C4-2B (cell line): ENCODE measurements around the gene TXNDC11.

ENCODE experiments used
- ZFX ChIP-seq: fragments of 450-650 bp; IDR thresholded peaks from 2 replicates; pipeline ENCODE4 v1.6.1; 2017
- TF ChIP-seq, protein P1 (sequence below): fragments of 450-650 bp; conservative IDR thresholded peaks from 2 replicates; pipeline ENCODE4 v1.5.1; 2017; ENCODE audit warnings: mild to moderate bottlenecking

DNA sequence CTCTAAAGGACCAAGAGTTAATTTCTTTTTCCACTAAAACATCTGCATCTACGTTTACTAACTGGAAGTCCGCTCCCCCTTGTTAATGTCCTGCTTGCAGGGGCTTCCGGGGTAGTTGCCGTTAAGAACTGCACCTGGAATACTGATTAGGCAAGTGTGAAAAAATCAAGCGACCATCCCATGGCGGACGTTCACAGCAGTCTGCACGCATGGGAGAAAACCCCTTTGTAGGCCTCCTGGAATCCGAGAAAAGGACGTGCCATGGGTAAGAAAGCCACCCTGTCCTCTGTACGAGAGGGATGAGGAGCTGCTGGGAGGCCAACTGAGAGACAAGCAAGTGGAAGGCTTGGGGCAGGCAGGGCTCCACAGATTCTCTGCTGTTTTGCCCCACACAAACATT, 59.5 kb downstream of the TXNDC11 start:
- TF ChIP-seq, protein P1, sequence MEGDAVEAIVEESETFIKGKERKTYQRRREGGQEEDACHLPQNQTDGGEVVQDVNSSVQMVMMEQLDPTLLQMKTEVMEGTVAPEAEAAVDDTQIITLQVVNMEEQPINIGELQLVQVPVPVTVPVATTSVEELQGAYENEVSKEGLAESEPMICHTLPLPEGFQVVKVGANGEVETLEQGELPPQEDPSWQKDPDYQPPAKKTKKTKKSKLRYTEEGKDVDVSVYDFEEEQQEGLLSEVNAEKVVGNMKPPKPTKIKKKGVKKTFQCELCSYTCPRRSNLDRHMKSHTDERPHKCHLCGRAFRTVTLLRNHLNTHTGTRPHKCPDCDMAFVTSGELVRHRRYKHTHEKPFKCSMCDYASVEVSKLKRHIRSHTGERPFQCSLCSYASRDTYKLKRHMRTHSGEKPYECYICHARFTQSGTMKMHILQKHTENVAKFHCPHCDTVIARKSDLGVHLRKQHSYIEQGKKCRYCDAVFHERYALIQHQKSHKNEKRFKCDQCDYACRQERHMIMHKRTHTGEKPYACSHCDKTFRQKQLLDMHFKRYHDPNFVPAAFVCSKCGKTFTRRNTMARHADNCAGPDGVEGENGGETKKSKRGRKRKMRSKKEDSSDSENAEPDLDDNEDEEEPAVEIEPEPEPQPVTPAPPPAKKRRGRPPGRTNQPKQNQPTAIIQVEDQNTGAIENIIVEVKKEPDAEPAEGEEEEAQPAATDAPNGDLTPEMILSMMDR: no peak
- no peak for TF ChIP-seq ZFX
